ENCODE results near the gene C14orf119. TPM values are rescaled to one million over a fixed set of nuclear protein-coding genes. Genes with fewer than 3 reads are reported as not detected.

Gene C14orf119
- total RNA-seq, 1 experiment from 2014 or later = 65.1 TPM

DNA sequence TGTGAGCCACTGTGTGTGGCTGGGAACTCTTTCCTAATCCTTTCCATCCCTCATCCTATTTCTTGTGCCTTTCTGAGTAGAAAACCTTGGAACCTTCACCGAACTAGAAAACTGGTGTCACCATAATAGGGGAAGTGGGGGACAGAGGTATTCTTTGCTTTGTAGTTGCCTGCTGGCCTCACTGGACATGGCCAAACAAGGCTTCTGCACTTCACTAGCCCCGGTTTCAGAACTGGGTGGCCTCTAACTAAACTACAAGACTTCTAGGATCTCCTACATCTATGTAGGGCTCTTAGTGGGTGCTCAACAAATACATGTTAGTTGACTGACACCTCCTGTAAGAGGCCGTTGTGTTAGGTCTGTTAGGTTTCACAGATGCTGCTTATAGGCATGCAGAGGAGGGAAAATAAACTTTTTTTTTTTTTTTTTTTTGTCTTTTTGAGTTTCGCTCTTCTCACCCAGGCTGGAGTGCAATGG, 10.1 kb downstream of the C14orf119 start:
- no peak overlapping the region for H2BK12ac ChIP-seq (ENCODE audit: insufficient read length, low read depth, low read length)
- no peak overlapping the region for H3K9ac ChIP-seq (ENCODE audit: extremely low read depth, insufficient read length, low read length)
- H2AK5ac ChIP-seq (ENCODE audit: insufficient read length, low read length) = no peak overlapping the region
- Mint-ChIP-seq H3K4me1 (peaks cover 42 to 46% of the 10 kb centered on the region in 2 experiments), H3K4me3 (peak overlapping the region in 1 of 2 experiments; percentile 17; a peak in 1 of 5 replicates), H3K36me3 (ENCODE audit: insufficient read depth in 1 of 3, low read depth in 3 of 3) (peaks cover 0 to 3% (median 0%) of the 10 kb centered on the region in 3 experiments; a peak in 1 of 7 replicates), H3K27me3 (ENCODE audit: low read depth) (peaks cover 27% of the 10 kb centered on the region), H3K9me3 (peaks cover 8 to 9% of the 10 kb centered on the region in 2 experiments), H3K27ac (peak overlapping the region in 1 of 3 experiments; percentile 49; a peak in 1 of 7 replicates)
- no peak for DNase-seq
- H3T11ph ChIP-seq (ENCODE audit: low read length) = no peak overlapping the region
- no peaks in the 10 kb centered on the region; the same call in 1 of the 2 replicates for H3K4me1 ChIP-seq (ENCODE audit: insufficient read depth, low read length)
- H3K4ac ChIP-seq (ENCODE audit: low read depth, low read length) = no peak overlapping the region
- no CpG with 5 or more reads among the region's 4 CpGs for WGBS (ENCODE audit: extremely low coverage, insufficient read length, low lambda C conversion rate)
- H3K9me3 ChIP-seq (ENCODE audit: control insufficient read depth, low read depth, low read length) = no peaks in the 10 kb centered on the region
- TF ChIP-seq, protein P1, sequence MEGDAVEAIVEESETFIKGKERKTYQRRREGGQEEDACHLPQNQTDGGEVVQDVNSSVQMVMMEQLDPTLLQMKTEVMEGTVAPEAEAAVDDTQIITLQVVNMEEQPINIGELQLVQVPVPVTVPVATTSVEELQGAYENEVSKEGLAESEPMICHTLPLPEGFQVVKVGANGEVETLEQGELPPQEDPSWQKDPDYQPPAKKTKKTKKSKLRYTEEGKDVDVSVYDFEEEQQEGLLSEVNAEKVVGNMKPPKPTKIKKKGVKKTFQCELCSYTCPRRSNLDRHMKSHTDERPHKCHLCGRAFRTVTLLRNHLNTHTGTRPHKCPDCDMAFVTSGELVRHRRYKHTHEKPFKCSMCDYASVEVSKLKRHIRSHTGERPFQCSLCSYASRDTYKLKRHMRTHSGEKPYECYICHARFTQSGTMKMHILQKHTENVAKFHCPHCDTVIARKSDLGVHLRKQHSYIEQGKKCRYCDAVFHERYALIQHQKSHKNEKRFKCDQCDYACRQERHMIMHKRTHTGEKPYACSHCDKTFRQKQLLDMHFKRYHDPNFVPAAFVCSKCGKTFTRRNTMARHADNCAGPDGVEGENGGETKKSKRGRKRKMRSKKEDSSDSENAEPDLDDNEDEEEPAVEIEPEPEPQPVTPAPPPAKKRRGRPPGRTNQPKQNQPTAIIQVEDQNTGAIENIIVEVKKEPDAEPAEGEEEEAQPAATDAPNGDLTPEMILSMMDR (conservative IDR thresholded peaks at IDR 0.05) = no peak
- H3K23me2 ChIP-seq (ENCODE audit: insufficient read length, low read depth, low read length, poor library complexity, severe bottlenecking) = no peaks in the 10 kb centered on the region
- no peak overlapping the region for H2BK5ac ChIP-seq (ENCODE audit: insufficient read length, low read length)
- no peak overlapping the region for H3K4me2 ChIP-seq (ENCODE audit: insufficient read depth, insufficient read length, low read length)
- H4K91ac ChIP-seq (ENCODE audit: insufficient read length, low read depth, low read length) = no peak overlapping the region
- no peak overlapping the region for H2BK20ac ChIP-seq (ENCODE audit: low read depth, low read length, poor library complexity, severe bottlenecking)
- H3K23ac ChIP-seq (ENCODE audit: insufficient read length, low read depth, low read length) = no peak overlapping the region
- no peaks in the 10 kb centered on the region for H3K27me3 ChIP-seq (ENCODE audit: insufficient read depth, low read length)
- H3K18ac ChIP-seq (ENCODE audit: insufficient read length, low read depth, low read length) = no peak overlapping the region
- H2BK15ac ChIP-seq (ENCODE audit: low read depth, low read length) = no peak overlapping the region; the same call in 1 of the 2 replicates
- no peak overlapping the region for H3K14ac ChIP-seq (ENCODE audit: insufficient read depth, low read length)
- H3K27ac ChIP-seq (ENCODE audit: insufficient read length, low read depth, low read length) = no peak overlapping the region
- H3K79me1 ChIP-seq (ENCODE audit: insufficient read depth, low read depth, low read length, poor library complexity, severe bottlenecking) = no peaks in the 10 kb centered on the region
- no peak overlapping the region for H2BK120ac ChIP-seq (ENCODE audit: low read depth, low read length, poor library complexity, severe bottlenecking)
- H3K56ac ChIP-seq (ENCODE audit: insufficient read length, low read depth, low read length) = no peak overlapping the region
- H2AFZ ChIP-seq (ENCODE audit: low read length) = no peak overlapping the region
- H4K20me1 ChIP-seq (ENCODE audit: control insufficient read depth, insufficient read depth, insufficient read length) = no peaks in the 10 kb centered on the region
- H4K5ac ChIP-seq (ENCODE audit: insufficient read length, low read depth, low read length) = no peak overlapping the region
- H4K8ac ChIP-seq (replicated peaks; ENCODE audit: insufficient read length, low read depth, low read length) = no peak overlapping the region
- no peaks in the 10 kb centered on the region for H3K79me2 ChIP-seq (ENCODE audit: insufficient read depth, low read length)

All from H9 (cell line).